ENCODE data around the gene LPIN2.

DNA sequence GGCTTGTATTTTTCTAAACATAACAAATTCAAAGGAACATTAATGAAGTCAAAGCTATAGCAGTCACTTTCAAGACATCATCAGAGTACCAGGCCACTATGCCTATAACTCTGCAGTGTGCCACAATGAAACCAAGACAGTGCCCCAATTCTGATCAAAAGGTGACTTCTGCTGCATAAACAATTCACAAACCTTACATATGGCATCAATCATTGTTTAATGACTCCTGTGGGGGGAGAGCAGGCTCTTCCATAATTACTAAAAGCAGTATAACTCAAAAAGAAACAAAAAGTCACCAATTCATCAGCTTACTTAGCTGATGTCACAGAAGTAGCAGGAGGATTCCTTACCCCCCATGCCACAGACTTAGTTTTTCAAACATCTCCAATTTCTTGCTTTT, 15.5 kb downstream of the LPIN2 start:
- TF ChIP-seq POLR2A (IDR thresholded peaks at IDR 0.05) = no peak
- TF ChIP-seq, protein P1, sequence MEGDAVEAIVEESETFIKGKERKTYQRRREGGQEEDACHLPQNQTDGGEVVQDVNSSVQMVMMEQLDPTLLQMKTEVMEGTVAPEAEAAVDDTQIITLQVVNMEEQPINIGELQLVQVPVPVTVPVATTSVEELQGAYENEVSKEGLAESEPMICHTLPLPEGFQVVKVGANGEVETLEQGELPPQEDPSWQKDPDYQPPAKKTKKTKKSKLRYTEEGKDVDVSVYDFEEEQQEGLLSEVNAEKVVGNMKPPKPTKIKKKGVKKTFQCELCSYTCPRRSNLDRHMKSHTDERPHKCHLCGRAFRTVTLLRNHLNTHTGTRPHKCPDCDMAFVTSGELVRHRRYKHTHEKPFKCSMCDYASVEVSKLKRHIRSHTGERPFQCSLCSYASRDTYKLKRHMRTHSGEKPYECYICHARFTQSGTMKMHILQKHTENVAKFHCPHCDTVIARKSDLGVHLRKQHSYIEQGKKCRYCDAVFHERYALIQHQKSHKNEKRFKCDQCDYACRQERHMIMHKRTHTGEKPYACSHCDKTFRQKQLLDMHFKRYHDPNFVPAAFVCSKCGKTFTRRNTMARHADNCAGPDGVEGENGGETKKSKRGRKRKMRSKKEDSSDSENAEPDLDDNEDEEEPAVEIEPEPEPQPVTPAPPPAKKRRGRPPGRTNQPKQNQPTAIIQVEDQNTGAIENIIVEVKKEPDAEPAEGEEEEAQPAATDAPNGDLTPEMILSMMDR (IDR thresholded peaks at IDR 0.05 in 4 of 5, conservative IDR thresholded peaks at IDR 0.05 in 1 of 5) = no peak

Data from gastrocnemius medialis (tissue), 4 donors.